ENCODE measurements around the gene ZBTB18.

ZBTB18 gene

GRCh38 chr1:244092293-244092963 is 41.3 kb downstream of the ZBTB18 start:
- H3K27me3 ChIP-seq (ENCODE audit: insufficient read depth, low read length) = no peaks in the 10 kb centered on the region
- no peaks in the 10 kb centered on the region for H3K36me3 ChIP-seq (ENCODE audit: insufficient read depth, low read length)
- no peak overlapping the region for H3K9ac ChIP-seq (ENCODE audit: low read depth, low read length)
- no peak overlapping the region for H3K27ac ChIP-seq (ENCODE audit: low read depth, low read length)
- WGBS = 98% methylated on average over 6 of the region's 6 CpGs
- H3K4me3 ChIP-seq (ENCODE audit: low read length) = no peak overlapping the region
- no peaks in the 10 kb centered on the region for H3K4me1 ChIP-seq (ENCODE audit: insufficient read depth, low read length)
- H3K9me3 ChIP-seq (ENCODE audit: insufficient read depth, low read depth, low read length) = no peaks in the 10 kb centered on the region

GRCh38 chr1:244092964-244093638 is 42.0 kb downstream of the ZBTB18 start:
- H3K9ac ChIP-seq (ENCODE audit: low read depth, low read length) = no peak overlapping the region
- H3K27ac ChIP-seq (ENCODE audit: low read depth, low read length) = no peak overlapping the region
- WGBS = 76% methylated on average over 11 of the region's 11 CpGs
- no peaks in the 10 kb centered on the region for H3K27me3 ChIP-seq (ENCODE audit: insufficient read depth, low read length)
- H3K4me1 ChIP-seq (ENCODE audit: insufficient read depth, low read length) = no peaks in the 10 kb centered on the region
- no peak overlapping the region for H3K4me3 ChIP-seq (ENCODE audit: low read length)
- no peaks in the 10 kb centered on the region for H3K9me3 ChIP-seq (ENCODE audit: insufficient read depth, low read depth, low read length)
- no peaks in the 10 kb centered on the region for H3K36me3 ChIP-seq (ENCODE audit: insufficient read depth, low read length)

DNA sequence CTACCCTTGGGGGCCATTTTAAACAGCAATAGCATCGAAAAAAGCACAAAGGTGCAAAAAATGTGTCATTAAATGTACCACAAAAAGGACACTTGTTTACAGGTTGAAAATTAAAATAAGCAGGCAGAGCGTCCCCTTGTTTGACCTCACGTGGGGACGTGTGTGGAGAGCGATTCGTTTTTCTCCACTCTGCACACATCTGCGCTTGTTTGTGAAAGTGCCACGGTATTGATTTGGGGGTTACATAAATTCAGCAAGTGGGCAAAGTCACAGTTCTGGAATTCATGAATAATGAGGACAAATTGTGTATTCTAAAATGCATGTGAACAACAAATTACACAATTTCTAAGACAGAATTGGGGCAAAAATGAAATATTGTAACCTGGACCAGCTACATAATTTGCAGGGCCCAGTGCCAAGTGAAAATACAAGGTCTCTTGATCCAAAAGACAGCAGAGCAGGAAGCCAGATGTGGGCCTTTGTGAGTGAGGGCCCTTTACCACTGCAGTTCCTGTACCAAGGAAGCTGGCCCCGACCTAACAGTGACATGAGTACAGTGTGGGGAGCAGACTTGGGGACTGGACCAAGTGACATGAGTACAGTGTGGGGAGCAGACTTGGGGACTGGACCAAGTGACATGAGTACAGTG is 43.9 kb downstream of the ZBTB18 start:
- 95% methylated on average over 9 of the region's 9 CpGs for WGBS
- no peaks in the 10 kb centered on the region for H3K27me3 ChIP-seq (ENCODE audit: insufficient read depth, low read length)

DNA sequence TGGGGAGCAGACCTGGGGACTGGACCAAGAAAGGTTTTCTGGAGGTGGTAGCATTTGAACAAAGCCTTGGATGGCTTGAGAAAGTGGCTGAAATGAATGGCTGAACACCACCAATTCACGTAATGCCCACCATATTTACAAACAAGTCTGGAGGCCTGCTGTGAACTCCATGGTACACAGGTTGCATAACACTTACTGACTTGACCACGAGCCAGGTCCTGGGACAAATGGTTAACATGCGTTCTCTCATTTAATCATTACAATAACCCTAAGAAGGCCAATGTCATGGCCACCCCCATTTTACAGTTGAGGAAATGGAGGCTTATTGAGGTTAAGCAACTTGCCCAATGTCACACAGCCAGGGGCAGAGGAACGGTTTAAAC is 44.4 kb downstream of the ZBTB18 start:
- H3K27me3 ChIP-seq (ENCODE audit: insufficient read depth, low read length) = no peaks in the 10 kb centered on the region
- no peaks in the 10 kb centered on the region for H3K36me3 ChIP-seq (ENCODE audit: insufficient read depth, low read length)
- no peak overlapping the region for H3K4me3 ChIP-seq (ENCODE audit: low read length)
- no peak overlapping the region for H3K9ac ChIP-seq (ENCODE audit: low read depth, low read length)
- no peak overlapping the region for H3K27ac ChIP-seq (ENCODE audit: low read depth, low read length)
- H3K9me3 ChIP-seq (ENCODE audit: insufficient read depth, low read depth, low read length) = no peaks in the 10 kb centered on the region
- WGBS = 92% methylated on average over 4 of the region's 4 CpGs
- H3K4me1 ChIP-seq (ENCODE audit: insufficient read depth, low read length) = no peaks in the 10 kb centered on the region

More for the DNA sequence above, 43.9 kb downstream of the ZBTB18 start:
- Histone ChIP-seq H3K4me1 (ENCODE audit: insufficient read depth, low read length) (no peaks in the 10 kb centered on the region), H3K9ac (ENCODE audit: low read depth, low read length) (no peak overlapping the region), H3K36me3 (ENCODE audit: insufficient read depth, low read length) (no peaks in the 10 kb centered on the region), H3K9me3 (ENCODE audit: insufficient read depth, low read depth, low read length) (no peaks in the 10 kb centered on the region), H3K4me3 (ENCODE audit: low read length) (no peak overlapping the region), H3K27ac (ENCODE audit: low read depth, low read length) (no peak overlapping the region)

DNA sequence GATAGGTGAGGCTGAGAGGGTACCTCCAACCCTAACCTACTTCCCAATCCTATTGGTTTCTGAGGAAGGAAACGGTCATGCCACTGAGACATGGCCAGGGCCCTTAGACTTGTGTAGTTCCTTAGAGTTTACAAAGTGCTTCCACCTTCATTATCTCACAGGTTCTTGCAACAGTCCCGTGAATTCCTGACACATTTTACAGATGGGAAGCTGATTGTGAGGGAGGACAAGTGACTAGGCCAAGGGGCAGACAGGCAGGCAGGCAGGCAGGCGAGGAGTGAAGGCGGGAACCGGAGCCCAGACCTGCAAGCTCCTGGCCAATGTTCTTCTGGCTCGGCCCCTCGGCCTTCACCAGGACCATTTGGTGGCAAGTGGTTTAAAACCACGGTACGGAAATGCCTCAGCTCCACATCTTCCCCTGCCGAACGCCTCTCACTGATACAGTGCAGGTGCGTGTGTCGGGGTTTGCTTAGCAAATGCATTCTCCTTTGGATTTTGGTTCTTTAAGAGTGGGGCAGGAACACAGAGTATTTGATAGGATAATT is 45.1 kb downstream of the ZBTB18 start:
- WGBS = 91% methylated on average over 13 of the region's 13 CpGs
- H3K36me3 ChIP-seq (ENCODE audit: insufficient read depth, low read length) = no peaks in the 10 kb centered on the region

DNA sequence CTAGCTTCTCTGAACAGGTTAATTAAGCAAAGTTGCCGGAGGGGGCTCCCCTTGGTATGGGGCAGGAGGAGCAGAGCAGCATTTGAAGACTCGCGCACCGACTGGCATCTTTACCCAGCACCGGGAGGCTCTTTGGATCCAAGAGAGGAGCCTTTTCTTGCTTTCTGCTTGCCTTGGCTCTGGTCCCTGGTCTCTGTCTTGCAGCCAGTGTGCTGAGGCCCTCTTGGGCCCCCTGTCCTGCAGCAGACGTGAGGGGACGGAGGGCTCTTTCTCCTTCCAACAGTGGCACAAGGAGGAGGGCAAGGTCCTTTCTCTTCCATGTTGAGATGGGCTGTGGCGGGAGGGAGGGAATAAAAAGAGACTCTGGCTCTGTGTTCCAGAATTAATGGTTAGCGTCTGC is 45.6 kb downstream of the ZBTB18 start:
- H3K4me3 ChIP-seq (ENCODE audit: low read length) = no peak overlapping the region
- 94% methylated on average over 9 of the region's 9 CpGs for WGBS
- no peaks in the 10 kb centered on the region for H3K9me3 ChIP-seq (ENCODE audit: insufficient read depth, low read depth, low read length)
- H3K27me3 ChIP-seq (ENCODE audit: insufficient read depth, low read length) = no peaks in the 10 kb centered on the region
- H3K9ac ChIP-seq (ENCODE audit: low read depth, low read length) = no peak overlapping the region
- H3K4me1 ChIP-seq (ENCODE audit: insufficient read depth, low read length) = no peaks in the 10 kb centered on the region
- no peaks in the 10 kb centered on the region for H3K36me3 ChIP-seq (ENCODE audit: insufficient read depth, low read length)
- H3K27ac ChIP-seq (ENCODE audit: low read depth, low read length) = no peak overlapping the region

More for the DNA sequence above, 45.1 kb downstream of the ZBTB18 start:
- Histone ChIP-seq H3K27me3 (ENCODE audit: insufficient read depth, low read length) (no peaks in the 10 kb centered on the region), H3K4me1 (ENCODE audit: insufficient read depth, low read length) (no peaks in the 10 kb centered on the region), H3K9ac (ENCODE audit: low read depth, low read length) (no peak overlapping the region), H3K4me3 (ENCODE audit: low read length) (no peak overlapping the region), H3K9me3 (ENCODE audit: insufficient read depth, low read depth, low read length) (no peaks in the 10 kb centered on the region), H3K27ac (ENCODE audit: low read depth, low read length) (no peak overlapping the region)

- no peaks in the 10 kb centered on the region for H3K4me1 ChIP-seq (ENCODE audit: insufficient read depth, low read length)
- H3K9me3 ChIP-seq (ENCODE audit: insufficient read depth, low read depth, low read length) = no peaks in the 10 kb centered on the region
- H3K9ac ChIP-seq (ENCODE audit: low read depth, low read length) = no peak overlapping the region
- no peak overlapping the region for H3K27ac ChIP-seq (ENCODE audit: low read depth, low read length)
- H3K4me3 ChIP-seq (ENCODE audit: low read length) = no peak overlapping the region
- H3K27me3 ChIP-seq (ENCODE audit: insufficient read depth, low read length) = no peaks in the 10 kb centered on the region
- H3K36me3 ChIP-seq (ENCODE audit: insufficient read depth, low read length) = no peaks in the 10 kb centered on the region
- WGBS = 89% methylated on average over 6 of the region's 7 CpGs
These were observed 46.7 kb downstream of the ZBTB18 start for GRCh38 chr1:244097523-244098405.

DNA sequence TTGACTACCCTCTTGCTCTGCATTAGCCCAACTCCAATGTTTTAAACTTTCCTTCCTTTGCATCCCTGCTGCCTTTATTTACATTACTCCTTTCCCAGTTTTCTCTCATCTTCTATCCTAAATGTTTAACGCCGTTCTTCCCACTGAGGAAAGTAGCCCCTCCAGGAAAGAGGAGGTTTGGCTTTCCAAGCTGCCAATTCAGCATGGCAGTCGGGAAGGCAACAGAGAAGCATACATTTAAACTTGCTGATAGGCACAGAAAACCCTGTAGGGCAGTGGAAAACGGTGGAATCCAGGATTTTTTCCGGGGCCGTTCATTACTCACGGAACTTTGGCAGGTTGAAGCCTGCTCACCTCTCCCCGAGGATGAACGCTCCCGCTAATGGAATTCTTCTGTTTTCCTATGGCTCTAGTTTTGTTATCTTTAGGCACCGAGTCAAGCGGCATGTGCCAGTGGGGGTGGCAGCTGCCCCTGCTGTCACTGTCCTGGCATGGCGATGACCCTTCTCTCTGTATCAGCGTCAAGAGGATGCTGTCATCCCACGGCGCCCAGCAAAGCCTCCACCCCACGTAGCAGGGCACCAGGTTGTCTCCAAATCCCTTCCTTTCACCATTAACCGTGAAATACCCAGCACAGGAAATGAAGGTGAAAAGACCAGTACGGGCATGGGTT is 48.3 kb downstream of the ZBTB18 start:
- no peaks in the 10 kb centered on the region for H3K36me3 ChIP-seq (ENCODE audit: insufficient read depth, low read length)
- H3K27me3 ChIP-seq (ENCODE audit: insufficient read depth, low read length) = no peaks in the 10 kb centered on the region
- no peak overlapping the region for H3K4me3 ChIP-seq (ENCODE audit: low read length)
- no peaks in the 10 kb centered on the region for H3K9me3 ChIP-seq (ENCODE audit: insufficient read depth, low read depth, low read length)
- H3K27ac ChIP-seq (ENCODE audit: low read depth, low read length) = no peak overlapping the region
- no peak overlapping the region for H3K9ac ChIP-seq (ENCODE audit: low read depth, low read length)
- WGBS = 94% methylated on average over 19 of the region's 19 CpGs
- no peaks in the 10 kb centered on the region for H3K4me1 ChIP-seq (ENCODE audit: insufficient read depth, low read length)

DNA sequence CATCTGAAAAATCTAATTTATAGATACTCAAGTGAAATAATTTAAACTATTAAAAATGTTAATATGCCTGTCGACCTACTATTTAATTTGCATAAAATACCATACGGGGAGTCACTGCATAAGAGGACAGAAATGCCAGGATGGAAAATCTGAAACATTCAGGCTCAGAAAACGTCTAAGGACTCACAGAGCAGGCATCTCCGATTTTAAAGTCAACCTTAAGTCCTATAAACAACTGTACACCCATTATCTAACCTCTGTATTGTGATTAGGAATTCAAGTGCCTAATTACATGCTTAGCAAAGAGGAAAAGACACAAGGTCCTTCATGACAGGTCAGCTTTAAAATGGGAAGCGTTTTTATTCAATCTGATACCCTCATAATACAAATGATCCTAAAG is 49.2 kb downstream of the ZBTB18 start:
- Histone ChIP-seq H3K4me3 (ENCODE audit: low read length) (no peak overlapping the region), H3K36me3 (ENCODE audit: insufficient read depth, low read length) (no peaks in the 10 kb centered on the region), H3K9ac (ENCODE audit: low read depth, low read length) (no peak overlapping the region), H3K9me3 (ENCODE audit: insufficient read depth, low read depth, low read length) (no peaks in the 10 kb centered on the region), H3K27ac (ENCODE audit: low read depth, low read length) (no peak overlapping the region), H3K4me1 (ENCODE audit: insufficient read depth, low read length) (no peaks in the 10 kb centered on the region), H3K27me3 (ENCODE audit: insufficient read depth, low read length) (no peaks in the 10 kb centered on the region)
- 92% methylated on average over 5 of the region's 5 CpGs for WGBS

- H3K27ac ChIP-seq (ENCODE audit: low read depth, low read length) = no peak overlapping the region
- no peaks in the 10 kb centered on the region for H3K27me3 ChIP-seq (ENCODE audit: insufficient read depth, low read length)
- H3K9ac ChIP-seq (ENCODE audit: low read depth, low read length) = no peak overlapping the region
- H3K4me3 ChIP-seq (ENCODE audit: low read length) = no peak overlapping the region
- no peaks in the 10 kb centered on the region for H3K36me3 ChIP-seq (ENCODE audit: insufficient read depth, low read length)
- H3K4me1 ChIP-seq (ENCODE audit: insufficient read depth, low read length) = no peaks in the 10 kb centered on the region
- WGBS = 80% methylated on average over 18 of the region's 18 CpGs
- H3K9me3 ChIP-seq (ENCODE audit: insufficient read depth, low read depth, low read length) = no peaks in the 10 kb centered on the region
These were observed 49.8 kb downstream of the ZBTB18 start for GRCh38 chr1:244100704-244101453.
